ENCODE data around the gene ATP2C2.
"Not testable (repeated sequence)": the region's sequence is repeated elsewhere in the genome, so short reads cannot be mapped to it uniquely, and the experiment has no call there.

The ATP2C2 gene

GRCh38 chr16:84341528-84342295 is 26.6 kb upstream of the ATP2C2 start:
- DNase-seq (ENCODE audit: low read depth) = no peak

- DNase-seq (ENCODE audit: low read depth) = not testable (repeated sequence)
These were observed 24.5 kb upstream of the ATP2C2 start for GRCh38 chr16:84343800-84344199.

GRCh38 chr16:84344781-84345180 is 23.6 kb upstream of the ATP2C2 start:
- DNase-seq (ENCODE audit: low read depth) = no peak

GRCh38 chr16:84347161-84347560 is 21.2 kb upstream of the ATP2C2 start:
- DNase-seq (ENCODE audit: low read depth) = no peak

- DNase-seq (ENCODE audit: low read depth) = no peak
These were observed 19.9 kb upstream of the ATP2C2 start for GRCh38 chr16:84348386-84348888.

- no peak for DNase-seq (ENCODE audit: low read depth)
These were observed 18.3 kb upstream of the ATP2C2 start for GRCh38 chr16:84349862-84350684.

GRCh38 chr16:84350685-84351400 is 17.5 kb upstream of the ATP2C2 start:
- DNase-seq (ENCODE audit: low read depth) = no peak

- no peak for DNase-seq (ENCODE audit: low read depth)
These were observed 16.7 kb upstream of the ATP2C2 start for GRCh38 chr16:84351630-84352029.

GRCh38 chr16:84354306-84354705 is 14.0 kb upstream of the ATP2C2 start:
- DNase-seq (ENCODE audit: low read depth) = no peak

- DNase-seq (ENCODE audit: low read depth) = no peak
These were observed 13.2 kb upstream of the ATP2C2 start for GRCh38 chr16:84355149-84355548.

- DNase-seq (ENCODE audit: low read depth) = no peak
These were observed 12.2 kb upstream of the ATP2C2 start for GRCh38 chr16:84356176-84356575.

GRCh38 chr16:84356591-84357116 is 11.7 kb upstream of the ATP2C2 start:
- peak; percentile 16 for DNase-seq (ENCODE audit: low read depth)

GRCh38 chr16:84357191-84357651 is 11.1 kb upstream of the ATP2C2 start:
- peak; percentile 28 for DNase-seq (ENCODE audit: low read depth)

- no peak for DNase-seq (ENCODE audit: low read depth)
These were observed 9.6 kb upstream of the ATP2C2 start for GRCh38 chr16:84358601-84359295.

GRCh38 chr16:84359326-84359725 is 9.0 kb upstream of the ATP2C2 start:
- no peak for DNase-seq (ENCODE audit: low read depth)

GRCh38 chr16:84360170-84360569 is 8.2 kb upstream of the ATP2C2 start:
- DNase-seq (ENCODE audit: low read depth) = peak; percentile 11

GRCh38 chr16:84360748-84361147 is 7.6 kb upstream of the ATP2C2 start:
- DNase-seq (ENCODE audit: low read depth) = no peak

GRCh38 chr16:84361546-84361945 is 6.8 kb upstream of the ATP2C2 start:
- no peak for DNase-seq (ENCODE audit: low read depth)

GRCh38 chr16:84362471-84362941 is 5.8 kb upstream of the ATP2C2 start:
- DNase-seq (ENCODE audit: low read depth) = no peak

GRCh38 chr16:84366208-84366607 is 2.1 kb upstream of the ATP2C2 start:
- DNase-seq (ENCODE audit: low read depth) = no peak

GRCh38 chr16:84367297-84367680 is 1.0 kb upstream of the ATP2C2 start:
- no peak for DNase-seq (ENCODE audit: low read depth)
